ENCODE data around the gene CLTC. TPM values are rescaled to one million over a fixed set of nuclear protein-coding genes. Genes with fewer than 3 reads are reported as not detected.

The CLTC gene
- total and polyA plus RNA-seq, 2 of the 8 experiments (the other 6 are each of a cell fraction or from before 2014, with no cell fraction given): 175 to 283 TPM

DNA sequence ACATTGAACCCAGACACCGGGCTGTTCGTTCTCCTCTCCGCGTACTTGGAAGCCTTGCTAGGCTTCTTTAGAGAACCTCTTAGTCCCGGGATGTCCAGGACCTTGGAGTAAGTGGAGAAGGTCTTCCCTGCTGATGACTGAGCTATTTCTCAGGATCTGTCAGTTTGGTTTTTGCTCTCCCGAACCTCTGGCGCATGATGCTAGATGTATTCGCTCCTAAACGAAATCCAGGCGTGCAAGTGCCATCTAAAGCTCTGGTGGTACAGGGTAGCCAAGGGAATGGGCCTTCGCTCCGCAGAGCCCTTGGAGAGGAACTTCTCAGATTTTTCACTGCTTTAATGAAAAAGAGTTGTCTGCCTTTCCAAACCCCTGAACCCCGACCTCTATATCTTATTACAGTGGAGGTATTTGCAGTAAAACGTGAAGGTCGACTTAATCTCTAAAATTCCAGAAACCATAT is 88.3 kb downstream of the CLTC start:
- H3K79me2 ChIP-seq (ENCODE audit: control insufficient read depth in 1 of 2, insufficient read depth in 2 of 2, low read length in 2 of 2): peaks cover 34 to 89% of the 10 kb centered on the region in 2 experiments

More for the DNA sequence above, 88.3 kb downstream of the CLTC start:
- Histone ChIP-seq H3K56ac (replicated peaks; ENCODE audit: insufficient read length, low read depth, low read length) (peak overlapping the region; percentile 62), H4K91ac (replicated peaks; ENCODE audit: insufficient read length, low read length) (no peak overlapping the region), H2AK5ac (ENCODE audit: low read depth, low read length) (no peak overlapping the region), H3K27ac (ENCODE audit: low read depth, low read length) (peak overlapping the region; percentile 66), H3K4me1 (replicated peaks in 1 of 4; ENCODE audit: control insufficient read depth in 3 of 4, insufficient read depth in 4 of 4, low read length in 3 of 4) (no peaks in the 10 kb centered on the region; a peak in 1 of 7 replicates), H4K8ac (ENCODE audit: extremely low read depth, insufficient read depth, low read length) (peak overlapping the region; percentile 83; the same call in 1 of the 2 replicates), H3K9me3 (ENCODE audit: insufficient read depth in 2 of 2, low read depth in 1 of 2, low read length in 1 of 2) (no peaks in the 10 kb centered on the region), H2BK120ac (replicated peaks; ENCODE audit: low read depth, low read length) (no peak overlapping the region), H3K36me3 (ENCODE audit: control insufficient read depth in 2 of 4, insufficient read depth in 4 of 4, low read length in 3 of 4) (no peaks in the 10 kb centered on the region; a peak in 1 of 8 replicates), H2AFZ (ENCODE audit: low read length) (peak overlapping the region; percentile 95; the same call in 1 of the 2 replicates), H3K23me2 (ENCODE audit: low read depth, low read length) (peaks cover 7% of the 10 kb centered on the region; the same call in 1 of the 2 replicates), H3K14ac (ENCODE audit: insufficient read length) (no peak overlapping the region), H2BK5ac (ENCODE audit: low read depth, low read length) (peak overlapping the region; percentile 82), H3K18ac (ENCODE audit: extremely low read depth, low read length) (no peak overlapping the region), H2BK12ac (ENCODE audit: low read depth, low read length) (no peak overlapping the region), H3K27me3 (replicated peaks in 1 of 4; ENCODE audit: control insufficient read depth in 3 of 4, extremely low read depth in 1 of 4, insufficient read depth in 3 of 4, low read length in 3 of 4) (no peaks in the 10 kb centered on the region), H3K23ac (ENCODE audit: insufficient read length) (no peak overlapping the region), H3K9ac (replicated peaks in 1 of 4; ENCODE audit: extremely low read depth in 1 of 4, low read depth in 3 of 4, low read length in 3 of 4) (peak overlapping the region; percentile 82 to 96 (median 90)), H2BK15ac (ENCODE audit: low read length) (0 out of 2 replicates have a peak overlapping the region, but pooled peaks have one; percentile 38), H4K20me1 (replicated peaks in 1 of 2; ENCODE audit: control insufficient read depth in 1 of 2, insufficient read depth in 2 of 2, low read length in 2 of 2) (peaks cover 9 to 11% of the 10 kb centered on the region in 2 experiments), H4K5ac (ENCODE audit: insufficient read length, low read depth, low read length) (no peak overlapping the region), H3K4me3 (ENCODE audit: extremely low read depth in 1 of 4, insufficient read depth in 2 of 4, low read depth in 3 of 4, low read length in 4 of 4) (peak overlapping the region; percentile 94 to 99 (median 98)), H3K4ac (replicated peaks; ENCODE audit: insufficient read length, low read depth, low read length) (no peak overlapping the region), H3K4me2 (ENCODE audit: insufficient read depth in 1 of 2, low read depth in 2 of 2, low read length in 2 of 2) (peak overlapping the region; percentile 84 to 86), H2BK20ac (ENCODE audit: low read length) (no peak overlapping the region), H3K79me1 (ENCODE audit: low read depth, low read length) (peaks cover 2% of the 10 kb centered on the region; the same call in 1 of the 2 replicates)
- DNase-seq (ENCODE audit: low read depth in 1 of 2, low spot score in 2 of 2) (no peak), FAIRE-seq (no peak)
- WGBS, 2 experiments (ENCODE audit: extremely low coverage in 1 of 2, insufficient coverage in 1 of 2, insufficient read length in 1 of 2, insufficient replicate concordance in 2 of 2, low coverage in 1 of 2, low lambda C conversion rate in 2 of 2, missing lambda C conversion rate in 1 of 2): 1% methylated on average over 15 of the region's 15 CpGs; no CpG with 5 or more reads in 1 of the 2 experiments
- TF ChIP-seq KDM4A (IDR thresholded peaks at IDR 0.05; ENCODE audit: low read depth, low read length, severe bottlenecking) (peak; percentile 35), SAP30 (IDR thresholded peaks at IDR 0.05; ENCODE audit: insufficient read depth, insufficient replicate concordance, low read length) (peak; percentile 51), POLR2A (IDR thresholded peaks at IDR 0.05; ENCODE audit: control extremely low read depth in 1 of 2, low read depth in 2 of 2, low read length in 2 of 2) (no peak)
- POLR2A ChIA-PET (ENCODE audit: partially characterized antibody): interaction anchor here (0.7 to 2.8 kb wide), 9 partner anchors 8 to 257 kb away, joined by 3 to 20 read pairs (median 4); partner anchors contain the start of genes CLTC and RNFT1
- CTCF ChIA-PET (ENCODE audit: partially characterized antibody): interaction anchor here (1.0 to 1.1 kb wide), 3 partner anchors 25 to 152 kb away, joined by 3 to 4 read pairs (median 3); no protein-coding TSS in a partner anchor

Measured in H1 (cell line).